SK-N-MC (cell line): Measurements from ENCODE around the gene MAT2A.

Experiments used
- EZH2 ChIP-seq: fragments of 200-600 bp; sonication (generic); IDR thresholded peaks from one replicate; pipeline ENCODE4 v1.6.1; 2017; ENCODE audit warnings: antibody characterized with exemption
- FOXP2 ChIP-seq: optimal IDR thresholded peaks from 2 replicates; pipeline ENCODE3; 2011; ENCODE audit warnings: mild to moderate bottlenecking, moderate library complexity; ENCODE audit not compliant: insufficient read depth; ENCODE audit errors: extremely low read length, control extremely low read depth
- POLR2AphosphoS5 ChIP-seq: IDR thresholded peaks from 2 replicates; pipeline ENCODE4 v1.6.1; 2012; ENCODE audit warnings: mild to moderate bottlenecking, low read depth, low read length, borderline replicate concordance

GRCh38 chr2:85591563-85591962, 52.6 kb downstream of the MAT2A start:
- no peak for TF ChIP-seq POLR2AphosphoS5
- TF ChIP-seq EZH2, result no peak
- no peak for TF ChIP-seq FOXP2
